GM08714 (cell line): ENCODE data around the gene SERPINE3.

Source experiments
- H3K4me3 ChIP-seq: fragments of 200-500 bp; sonication (Bioruptor generic); 2 replicates; pipeline ENCODE4 v1.5.1; 2014; ENCODE audit warnings: mild to moderate bottlenecking, low read length, inconsistent platforms
- ZNF274 ChIP-seq: IDR thresholded peaks from 2 replicates; pipeline ENCODE4 v1.6.1; 2012; ENCODE audit warnings: mild to moderate bottlenecking, low read depth, low read length

SERPINE3 gene

GRCh38 chr13:51364404-51365008 is 25.0 kb downstream of the SERPINE3 start:
- no peak overlapping the region for H3K4me3 ChIP-seq
- TF ChIP-seq ZNF274: no peak

- no peak for TF ChIP-seq ZNF274
- H3K4me3 ChIP-seq: no peak overlapping the region
These were observed 30.6 kb downstream of the SERPINE3 start for GRCh38 chr13:51370116-51370515.

- H3K4me3 ChIP-seq: no peak overlapping the region
- no peak for TF ChIP-seq ZNF274
These were observed 31.3 kb downstream of the SERPINE3 start for GRCh38 chr13:51370811-51371210.

- H3K4me3 ChIP-seq: no peak overlapping the region
- TF ChIP-seq ZNF274: no peak
These were observed 32.4 kb downstream of the SERPINE3 start for GRCh38 chr13:51371768-51372399.

GRCh38 chr13:51373451-51373850 is 34.0 kb downstream of the SERPINE3 start:
- no peak overlapping the region for H3K4me3 ChIP-seq
- no peak for TF ChIP-seq ZNF274

- no peak for TF ChIP-seq ZNF274
- no peak overlapping the region for H3K4me3 ChIP-seq
These were observed 40.8 kb downstream of the SERPINE3 start for GRCh38 chr13:51380269-51380668.

- no peak overlapping the region for H3K4me3 ChIP-seq
- TF ChIP-seq ZNF274: no peak
These were observed 45.6 kb downstream of the SERPINE3 start for GRCh38 chr13:51385114-51385513.

GRCh38 chr13:51394724-51395123 is 55.2 kb downstream of the SERPINE3 start:
- H3K4me3 ChIP-seq: no peak overlapping the region
- no peak for TF ChIP-seq ZNF274

GRCh38 chr13:51396352-51396751 is 56.9 kb downstream of the SERPINE3 start:
- H3K4me3 ChIP-seq: no peak overlapping the region
- no peak for TF ChIP-seq ZNF274

GRCh38 chr13:51397262-51397941 is 57.9 kb downstream of the SERPINE3 start:
- no peak for TF ChIP-seq ZNF274
- no peak overlapping the region for H3K4me3 ChIP-seq

- TF ChIP-seq ZNF274: no peak
- H3K4me3 ChIP-seq: no peak overlapping the region
These were observed 65.7 kb downstream of the SERPINE3 start for GRCh38 chr13:51405176-51405575.

- TF ChIP-seq ZNF274: no peak
- no peak overlapping the region for H3K4me3 ChIP-seq
These were observed 72.9 kb downstream of the SERPINE3 start for GRCh38 chr13:51412431-51412830.
